Thoracic aorta (tissue), 2 donors: Measurements from ENCODE around the gene RGS10. TPM values are rescaled to one million over a fixed set of nuclear protein-coding genes. Genes with fewer than 3 reads are reported as not detected.
A peak's percentile ranks its signal among the peaks of the same experiment; 100 is the strongest.

Source experiments
- ATAC-seq: fragments of 150-250 bp; one replicate; pipeline ENCODE4 v1.8.0; 2017; ENCODE audit warnings: low read depth; ENCODE audit not compliant: insufficient number of reproducible peaks, low FRiP score
- DNase-seq: peaks from one replicate; pipeline ENCODE4 v3.0.0-alpha.2; 2020; ENCODE audit warnings: low spot score
- H3K27ac ChIP-seq, 2 donors: fragments of 200-600 bp; sonication (generic); 1 replicate in 1 of 2; 2 replicates in 1 of 2; pipeline ENCODE4 v1.5.1; 2016; ENCODE audit warnings: mild to moderate bottlenecking in 2 of 2, moderate library complexity in 2 of 2
- H3K27me3 ChIP-seq: fragments of 200-600 bp; sonication (generic); replicated peaks from 2 replicates; pipeline ENCODE4 v1.6.0; 2016; ENCODE audit warnings: mild to moderate bottlenecking; ENCODE audit not compliant: insufficient read depth
- H3K36me3 ChIP-seq: fragments of 200-600 bp; sonication (generic); one replicate; pipeline ENCODE4 v1.5.1; 2016
- H3K4me1 ChIP-seq, 2 donors: fragments of 200-600 bp; sonication (generic); 1 replicate in 1 of 2; 2 replicates in 1 of 2; pipeline versions ENCODE4 v1.5.1 to v1.6.0; 2016; ENCODE audit warnings: low read depth in 2 of 2, mild to moderate bottlenecking in 1 of 2; ENCODE audit not compliant: control insufficient read depth in 1 of 2
- H3K4me3 ChIP-seq: fragments of 200-600 bp; sonication (generic); 2 replicates; pipeline ENCODE4 v1.5.1; 2016; ENCODE audit warnings: mild to moderate bottlenecking
- H3K9me3 ChIP-seq: fragments of 200-600 bp; sonication (generic); 2 replicates; pipeline ENCODE4 v1.5.1; 2016
- total RNA-seq, 2 donors: library from RNA; depleted of rRNA; stranded (reverse); fragments of >200 nt; gene quantifications; one replicate each; pipeline versions ENCODE4 v1.1.0 to v1.2.3, GENCODE V29; 2016
- TF ChIP-seq, protein P1 (sequence below): fragments of 200-600 bp; sonication (generic); IDR thresholded peaks from one replicate; pipeline ENCODE4 v1.5.1; 2019; ENCODE audit warnings: antibody characterized with exemption

The RGS10 gene
- 10 to 100 TPM; 33.2 to 37.1 TPM for total RNA-seq

- peaks cover 9 to 42% of the 10 kb centered on the region in 2 donors for H3K4me1 ChIP-seq
- no peak for DNase-seq
Measured at GRCh38 chr10:119542357-119542987, at the start of gene RGS10. TSS of gene RGS10 (minus strand) at chr10:119542719. CDS start at chr10:119542638, 81 bp downstream.

GRCh38 chr10:119588071-119588470 lies 45.6 kb upstream of the RGS10 start:
- Histone ChIP-seq H3K9me3 (no peaks in the 10 kb centered on the region), H3K27me3 (no peaks in the 10 kb centered on the region), H3K4me1 (peaks cover 8 to 27% of the 10 kb centered on the region in 2 donors), H3K36me3 (peaks cover 11% of the 10 kb centered on the region), H3K4me3 (no peak overlapping the region), H3K27ac (no peak overlapping the region)
- TF ChIP-seq, protein P1, sequence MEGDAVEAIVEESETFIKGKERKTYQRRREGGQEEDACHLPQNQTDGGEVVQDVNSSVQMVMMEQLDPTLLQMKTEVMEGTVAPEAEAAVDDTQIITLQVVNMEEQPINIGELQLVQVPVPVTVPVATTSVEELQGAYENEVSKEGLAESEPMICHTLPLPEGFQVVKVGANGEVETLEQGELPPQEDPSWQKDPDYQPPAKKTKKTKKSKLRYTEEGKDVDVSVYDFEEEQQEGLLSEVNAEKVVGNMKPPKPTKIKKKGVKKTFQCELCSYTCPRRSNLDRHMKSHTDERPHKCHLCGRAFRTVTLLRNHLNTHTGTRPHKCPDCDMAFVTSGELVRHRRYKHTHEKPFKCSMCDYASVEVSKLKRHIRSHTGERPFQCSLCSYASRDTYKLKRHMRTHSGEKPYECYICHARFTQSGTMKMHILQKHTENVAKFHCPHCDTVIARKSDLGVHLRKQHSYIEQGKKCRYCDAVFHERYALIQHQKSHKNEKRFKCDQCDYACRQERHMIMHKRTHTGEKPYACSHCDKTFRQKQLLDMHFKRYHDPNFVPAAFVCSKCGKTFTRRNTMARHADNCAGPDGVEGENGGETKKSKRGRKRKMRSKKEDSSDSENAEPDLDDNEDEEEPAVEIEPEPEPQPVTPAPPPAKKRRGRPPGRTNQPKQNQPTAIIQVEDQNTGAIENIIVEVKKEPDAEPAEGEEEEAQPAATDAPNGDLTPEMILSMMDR = no peak
- ATAC-seq (no peak), DNase-seq (no peak)

More at GRCh38 chr10:119542357-119542987, at the start of gene RGS10:
- H3K36me3 ChIP-seq = no peaks in the 10 kb centered on the region
- H3K27me3 ChIP-seq = no peaks in the 10 kb centered on the region
- ATAC-seq = peak; percentile 60
- H3K4me3 ChIP-seq = peak within 1 kb of the TSS; percentile 90
- no peaks in the 10 kb centered on the region for H3K9me3 ChIP-seq
- peak within 1 kb of the TSS; percentile 13 to 64 for H3K27ac ChIP-seq
- TF ChIP-seq, protein P1 = no peak

DNA sequence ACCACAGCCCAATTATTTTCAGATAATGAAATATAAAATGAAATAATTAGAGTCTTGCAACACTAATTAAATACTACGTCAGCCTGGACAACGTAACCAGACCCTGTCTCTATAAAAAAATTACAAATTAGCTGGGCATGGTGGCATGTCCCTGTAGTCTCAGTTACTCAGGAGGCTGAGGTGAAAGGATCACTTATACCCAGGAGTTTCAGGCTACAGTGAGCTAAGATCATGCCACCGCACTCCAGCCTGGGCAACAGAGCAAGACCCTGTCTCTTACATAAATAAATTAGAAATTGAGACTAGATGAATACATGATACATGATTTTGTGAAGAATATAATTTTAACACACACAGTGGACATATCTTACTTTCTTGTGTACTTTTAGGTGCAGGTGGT lies 35.8 kb upstream of the RGS10 start:
- Histone ChIP-seq H3K27me3 (no peaks in the 10 kb centered on the region), H3K4me1 (peaks cover 0 to 8% of the 10 kb centered on the region in 2 donors), H3K9me3 (no peaks in the 10 kb centered on the region), H3K27ac (no peak overlapping the region), H3K4me3 (no peak overlapping the region), H3K36me3 (peaks cover 38% of the 10 kb centered on the region)
- TF ChIP-seq, protein P1 = no peak
- no peak for ATAC-seq
- DNase-seq = no peak

- no peak for ATAC-seq
- no peak overlapping the region for H3K4me3 ChIP-seq
- H3K9me3 ChIP-seq = no peaks in the 10 kb centered on the region
- H3K4me1 ChIP-seq = no peaks in the 10 kb centered on the region
- H3K36me3 ChIP-seq = peaks cover 46% of the 10 kb centered on the region
- DNase-seq = no peak
- no peaks in the 10 kb centered on the region for H3K27me3 ChIP-seq
- TF ChIP-seq, protein P1 = no peak
- H3K27ac ChIP-seq = no peak overlapping the region
Measured at GRCh38 chr10:119575991-119576390, 33.5 kb upstream of the RGS10 start.

DNA sequence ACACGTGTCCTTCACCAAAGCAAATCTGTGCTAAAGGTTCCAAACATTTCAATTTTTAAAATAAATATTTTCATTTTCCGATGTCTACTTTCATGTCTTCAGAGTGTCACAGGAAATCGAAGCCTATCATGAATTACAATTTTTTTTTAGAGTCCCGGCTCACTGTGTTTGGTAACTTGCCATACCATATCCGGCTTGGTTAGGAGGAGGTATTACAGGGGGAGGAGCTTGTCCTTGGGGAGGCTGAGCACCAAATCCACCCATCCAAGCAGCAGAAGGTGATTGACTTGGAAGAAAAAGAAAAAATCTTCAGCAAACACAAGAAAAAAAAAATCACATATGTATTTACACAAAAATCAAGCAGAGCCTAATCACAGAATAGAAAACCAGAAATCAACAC lies 33.0 kb upstream of the RGS10 start:
- DNase-seq (no peak), ATAC-seq (no peak)
- no peaks in the 10 kb centered on the region for H3K27me3 ChIP-seq
- H3K4me1 ChIP-seq = no peaks in the 10 kb centered on the region
- H3K27ac ChIP-seq = no peak overlapping the region
- H3K4me3 ChIP-seq = no peak overlapping the region
- no peaks in the 10 kb centered on the region for H3K9me3 ChIP-seq
- TF ChIP-seq, protein P1 = no peak
- H3K36me3 ChIP-seq = peaks cover 46% of the 10 kb centered on the region
